Osteocyte (in vitro differentiated cells): ENCODE measurements around the gene B4GALT5. TPM values are rescaled to one million over a fixed set of nuclear protein-coding genes. Genes with fewer than 3 reads are reported as not detected.
A peak's percentile ranks its signal among the peaks of the same experiment; 100 is the strongest.
"Not testable (repeated sequence)": the region's sequence is repeated elsewhere in the genome, so short reads cannot be mapped to it uniquely, and the experiment has no call there.

Experiments
- DNase-seq: peaks from one replicate; pipeline ENCODE4 v3.0.0; 2021; ENCODE audit warnings: mixed read lengths; ENCODE audit not compliant: unreplicated experiment; ENCODE audit errors: extremely low spot score
- H3K27ac Mint-ChIP-seq: one replicate; pipeline ENCODE4 v1.8.0; 2021; ENCODE audit warnings: mild to moderate bottlenecking, mixed read lengths; ENCODE audit not compliant: unreplicated experiment
- H3K27me3 Mint-ChIP-seq: one replicate; pipeline ENCODE4 v1.8.0; 2021; ENCODE audit warnings: mixed read lengths; ENCODE audit not compliant: unreplicated experiment
- H3K36me3 Mint-ChIP-seq: one replicate; pipeline ENCODE4 v1.8.0; 2021; ENCODE audit warnings: mixed read lengths; ENCODE audit not compliant: unreplicated experiment
- H3K4me1 Mint-ChIP-seq: one replicate; pipeline ENCODE4 v1.8.0; 2021; ENCODE audit warnings: mixed read lengths; ENCODE audit not compliant: unreplicated experiment
- H3K4me3 Mint-ChIP-seq: one replicate; pipeline ENCODE4 v1.8.0; 2021; ENCODE audit warnings: mild to moderate bottlenecking, moderate library complexity, mixed read lengths; ENCODE audit not compliant: unreplicated experiment
- H3K9me3 Mint-ChIP-seq: one replicate; pipeline ENCODE4 v1.8.0; 2021; ENCODE audit warnings: mixed read lengths; ENCODE audit not compliant: unreplicated experiment
- CTCF ChIP-seq: fragments of 200-600 bp; sonication (generic); IDR thresholded peaks from 2 replicates; pipeline ENCODE4 v1.5.0; 2021; ENCODE audit warnings: antibody characterized with exemption, mild to moderate bottlenecking, moderate library complexity
- long read RNA-seq: library from polyadenylated mRNA; unstranded; transcript quantifications from one replicate; pipeline ENCODE4 v2.0.0, GENCODE V29; 2021
- total RNA-seq: library from RNA; stranded (reverse); gene quantifications from 2 replicates; pipeline ENCODE4 v1.2.1, GENCODE V29; 2021

The B4GALT5 gene
- 45.4 TPM in 2 replicates for total RNA-seq
- long read RNA-seq, partial matches to known transcripts = 0 of 9 reads
- long read RNA-seq, other reads (novel, unspliced or antisense) = 9 of 9 reads

- DNase-seq = peak; percentile 89
- no peaks in the 10 kb centered on the region for H3K9me3 Mint-ChIP-seq
- peak within 1 kb of the TSS; percentile 85 for H3K27ac Mint-ChIP-seq
- no peak for TF ChIP-seq CTCF
- H3K27me3 Mint-ChIP-seq = no peaks in the 10 kb centered on the region
- H3K4me1 Mint-ChIP-seq = peaks cover 35% of the 10 kb centered on the region
- peak within 1 kb of the TSS; percentile 88 for H3K4me3 Mint-ChIP-seq
- H3K36me3 Mint-ChIP-seq = no peaks in the 10 kb centered on the region
These were observed at the start of gene B4GALT5 for GRCh38 chr20:49713753-49714712. Gene B4GALT5 (minus strand): TSS chr20:49713878. CDS start chr20:49713690, 188 bp downstream.

- no peak for DNase-seq
- Mint-ChIP-seq H3K27me3 (peaks cover 15% of the 10 kb centered on the region), H3K4me1 (peaks cover 2% of the 10 kb centered on the region), H3K36me3 (no peaks in the 10 kb centered on the region), H3K4me3 (no peak overlapping the region), H3K27ac (no peak overlapping the region), H3K9me3 (no peaks in the 10 kb centered on the region)
- no peak for TF ChIP-seq CTCF
These were observed 49.5 kb upstream of the B4GALT5 start for GRCh38 chr20:49762940-49763766.

GRCh38 chr20:49761888-49762287 is 48.2 kb upstream of the B4GALT5 start:
- not testable (repeated sequence) for H3K4me1 Mint-ChIP-seq, H3K27ac Mint-ChIP-seq, H3K9me3 Mint-ChIP-seq, H3K4me3 Mint-ChIP-seq, H3K36me3 Mint-ChIP-seq, DNase-seq
- peaks cover 23% of the 10 kb centered on the region for H3K27me3 Mint-ChIP-seq

- Mint-ChIP-seq H3K36me3 (no peaks in the 10 kb centered on the region), H3K4me1 (no peaks in the 10 kb centered on the region), H3K9me3 (no peaks in the 10 kb centered on the region), H3K4me3 (no peak overlapping the region), H3K27ac (no peak overlapping the region), H3K27me3 (peaks cover 38% of the 10 kb centered on the region)
- DNase-seq = no peak
- TF ChIP-seq CTCF = no peak
These were observed 45.7 kb upstream of the B4GALT5 start for GRCh38 chr20:49759266-49759950.

GRCh38 chr20:49758781-49759180 is 45.1 kb upstream of the B4GALT5 start:
- Mint-ChIP-seq H3K4me1 (no peaks in the 10 kb centered on the region), H3K4me3 (no peak overlapping the region), H3K36me3 (no peaks in the 10 kb centered on the region), H3K9me3 (no peaks in the 10 kb centered on the region), H3K27ac (no peak overlapping the region), H3K27me3 (peaks cover 38% of the 10 kb centered on the region)
- TF ChIP-seq CTCF = no peak
- DNase-seq = no peak
